ENCODE data around the gene MAP3K21. TPM values are rescaled to one million over a fixed set of nuclear protein-coding genes. Genes with fewer than 3 reads are reported as not detected.

MAP3K21 gene
- total and polyA plus RNA-seq, 2 of the 4 experiments (the other 2 are of a cell fraction) = 0.15 to 0.18 TPM

- no peaks in the 10 kb centered on the region for H3K9me3 ChIP-seq (ENCODE audit: control insufficient read depth, insufficient read depth, low read length)
- H3K79me1 ChIP-seq (ENCODE audit: low read depth in 1 of 2, low read length in 2 of 2) = no peaks in the 10 kb centered on the region
- H2BK20ac ChIP-seq (ENCODE audit: low read depth, low read length) = no peak overlapping the region
- H2AK5ac ChIP-seq (ENCODE audit: low read depth, low read length) = no peak overlapping the region
- no CpG with 5 or more reads among the region's 1 CpG for WGBS, 2 experiments (ENCODE audit: extremely low coverage in 2 of 2, insufficient read length in 1 of 2)
- H2BK120ac ChIP-seq (ENCODE audit: low read depth, low read length) = no peak overlapping the region
- no peak overlapping the region for H3K4ac ChIP-seq (ENCODE audit: low read depth, low read length)
- POLR2A ChIA-PET (ENCODE audit: unreplicated experiment) = no interaction called here
- H3K14ac ChIP-seq (replicated peaks; ENCODE audit: low read depth, low read length) = no peak overlapping the region
- no peak overlapping the region for H3K23ac ChIP-seq (ENCODE audit: low read depth, low read length)
- CTCF ChIA-PET = no interaction called here
- H2AFZ ChIP-seq (replicated peaks; ENCODE audit: low read length, poor library complexity) = no peak overlapping the region
- intact Hi-C loops (cut with micrococcal nuclease) = no loop called here
- H3K9me1 ChIP-seq (ENCODE audit: insufficient read depth, low read length) = no peaks in the 10 kb centered on the region
- in situ Hi-C loops (cut with MboI; ENCODE audit: low sequenced_read_pairs) = no loop called here
- H3K4me2 ChIP-seq (ENCODE audit: low read depth, low read length) = no peak overlapping the region
- no peak overlapping the region for H2BK15ac ChIP-seq (ENCODE audit: low read depth, low read length)
- H3K4me3 ChIP-seq (ENCODE audit: insufficient read depth, low read depth, low read length) = no peak overlapping the region
- BruUV-seq (replicated peaks) = no TSS peak
- no peak overlapping the region for H3K56ac ChIP-seq (ENCODE audit: extremely low read depth, insufficient read depth, low read length)
- H3K18ac ChIP-seq (ENCODE audit: low read depth, low read length) = no peak overlapping the region
- DNase-seq = no peak
- no peaks in the 10 kb centered on the region for H4K20me1 ChIP-seq (ENCODE audit: insufficient read depth, low read length)
- H4K91ac ChIP-seq (ENCODE audit: insufficient read depth, low read depth, low read length) = no peak overlapping the region
- no peaks in the 10 kb centered on the region for H3K4me1 ChIP-seq (ENCODE audit: control insufficient read depth, insufficient read depth, low read length)
- H3K27me3 ChIP-seq (ENCODE audit: control insufficient read depth, insufficient read depth, low read length) = no peaks in the 10 kb centered on the region; the same call in 1 of the 2 replicates
- H2BK5ac ChIP-seq (ENCODE audit: low read depth, low read length, poor library complexity, severe bottlenecking) = no peak overlapping the region
- H2AK9ac ChIP-seq (replicated peaks; ENCODE audit: low read depth, low read length, poor library complexity) = no peak overlapping the region
- no peaks in the 10 kb centered on the region for H3K36me3 ChIP-seq (ENCODE audit: control insufficient read depth, insufficient read depth, low read length)
- no peak for ATAC-seq (ENCODE audit: low read depth)
- H4K8ac ChIP-seq (ENCODE audit: low read depth in 2 of 2, low read length in 2 of 2) = no peak overlapping the region
- H4K5ac ChIP-seq (ENCODE audit: low read depth, low read length) = no peak overlapping the region
- TF ChIP-seq CTCF (conservative IDR thresholded peaks at IDR 0.05; ENCODE audit: low read depth, low read length) (no peak), RFX5 (IDR thresholded peaks at IDR 0.05; ENCODE audit: low read depth, low read length) (no peak), NFE2L2 (IDR thresholded peaks at IDR 0.05; ENCODE audit: low read depth, low read length) (no peak), POLR2A (IDR thresholded peaks at IDR 0.05; ENCODE audit: low read depth, low read length) (no peak), CEBPB (IDR thresholded peaks at IDR 0.05; ENCODE audit: low read depth, low read length) (peak; percentile 37; the same call in 1 of the 2 replicates), SMC3 (IDR thresholded peaks at IDR 0.05; ENCODE audit: low read depth, low read length) (no peak)
- H3K9ac ChIP-seq (ENCODE audit: low read depth, low read length) = no peak overlapping the region
- dilution Hi-C loops (cut with HindIII; ENCODE audit: low sequenced_read_pairs, unreplicated experiment) = no loop called here
- H3K27ac ChIP-seq (ENCODE audit: insufficient read depth, low read length) = no peak overlapping the region
Measured at GRCh38 chr1:233389169-233389568, 61.6 kb downstream of the MAP3K21 start.
